Activated effector memory CD4-positive, alpha-beta T cell treated with anti-CD3 and anti-CD28 coated beads, Interleukin-2, amount 50 U/mL, for 16 hours (primary cell): Measurements from ENCODE around the gene GADD45A.

Experiments used
- DNase-seq: peaks from one replicate; pipeline ENCODE4 v3.0.0-alpha.2; 2020

Gene GADD45A

GRCh38 chr1:67690018-67690363 is 5.0 kb downstream of the GADD45A start:
- no peak for DNase-seq

GRCh38 chr1:67690411-67690810 is 5.4 kb downstream of the GADD45A start:
- no peak for DNase-seq

DNA sequence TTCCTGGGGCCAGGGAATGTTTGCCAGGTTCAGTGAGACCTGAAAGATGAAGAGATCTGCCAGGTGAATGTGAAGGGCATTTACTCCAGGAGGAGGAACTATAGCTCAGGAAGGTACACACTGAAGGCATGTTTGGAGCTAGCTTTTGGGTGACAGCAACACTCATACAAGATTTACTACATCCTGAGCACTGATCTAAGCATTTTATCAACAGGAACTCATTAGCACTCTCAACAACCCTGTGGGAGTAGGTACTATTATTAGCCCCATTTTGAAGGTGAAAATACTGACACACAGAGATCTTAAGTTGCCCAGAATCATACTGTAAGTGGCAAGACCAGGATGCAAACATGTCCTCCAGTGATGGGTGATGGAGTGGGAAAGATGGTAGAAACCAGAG is 6.7 kb downstream of the GADD45A start:
- DNase-seq: no peak

- no peak for DNase-seq
Measured at GRCh38 chr1:67695963-67696362, 11.0 kb downstream of the GADD45A start.

DNA sequence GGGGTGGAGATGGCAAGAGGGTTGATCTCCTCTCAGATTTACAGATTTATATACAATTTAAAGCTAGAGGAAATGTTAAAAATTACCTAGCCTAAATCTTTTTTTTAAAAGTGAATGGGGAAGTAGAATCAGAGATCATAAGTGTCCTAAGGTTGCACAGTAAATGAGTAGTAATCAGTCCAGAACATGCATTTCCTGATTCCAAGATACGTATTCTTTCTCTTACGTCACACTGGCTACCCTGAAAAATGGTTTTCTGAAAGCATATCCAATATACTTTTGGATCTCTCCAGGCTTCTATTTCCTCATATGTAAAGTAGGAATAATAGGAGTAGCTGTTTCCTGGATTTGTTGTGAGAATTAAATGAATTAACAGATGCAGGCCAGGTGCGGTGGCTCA is 11.7 kb downstream of the GADD45A start:
- no peak for DNase-seq

GRCh38 chr1:67700220-67700619 is 15.2 kb downstream of the GADD45A start:
- no peak for DNase-seq

DNA sequence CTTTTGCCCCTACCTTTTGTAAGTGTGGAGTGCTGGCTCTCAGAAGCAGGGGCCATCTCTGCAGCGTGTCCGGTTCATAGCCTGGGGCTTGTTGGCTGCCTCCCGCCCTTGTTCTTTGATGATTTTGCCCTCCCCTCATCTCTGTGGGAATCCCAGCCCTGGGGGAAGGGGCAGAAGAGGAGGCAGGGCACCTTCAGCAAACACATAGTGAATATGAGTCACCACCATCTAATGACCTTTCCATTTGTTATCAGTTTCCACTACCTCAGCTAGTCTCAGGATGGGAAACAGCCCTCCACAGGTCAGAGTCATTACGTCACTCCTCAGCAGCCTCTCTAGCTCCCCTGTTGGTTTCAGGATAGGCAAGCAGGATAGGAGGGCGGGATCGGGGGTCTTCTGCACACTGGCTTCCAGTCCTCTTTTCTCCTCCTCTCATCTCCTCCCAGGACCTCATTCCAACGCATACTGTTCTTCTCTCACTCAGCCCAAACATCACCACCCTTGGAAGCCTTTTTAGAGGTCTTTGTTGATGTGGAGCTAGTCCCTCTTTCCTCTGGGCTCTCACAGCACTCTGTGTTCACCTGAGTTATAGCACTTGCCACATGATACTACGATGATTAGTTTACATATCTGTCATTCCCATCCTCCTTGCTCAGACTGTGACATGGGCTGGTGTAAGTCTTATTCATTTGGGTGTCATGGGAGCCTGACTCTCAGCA is 15.8 kb downstream of the GADD45A start:
- DNase-seq: no peak

GRCh38 chr1:67701876-67702275 is 16.9 kb downstream of the GADD45A start:
- DNase-seq: no peak

- DNase-seq: no peak
Measured at GRCh38 chr1:67704351-67704750, 19.4 kb downstream of the GADD45A start.

GRCh38 chr1:67705735-67706453 is 20.9 kb downstream of the GADD45A start:
- DNase-seq: no peak

GRCh38 chr1:67708606-67709005 is 23.6 kb downstream of the GADD45A start:
- no peak for DNase-seq

GRCh38 chr1:67710417-67710816 is 25.4 kb downstream of the GADD45A start:
- no peak for DNase-seq

DNA sequence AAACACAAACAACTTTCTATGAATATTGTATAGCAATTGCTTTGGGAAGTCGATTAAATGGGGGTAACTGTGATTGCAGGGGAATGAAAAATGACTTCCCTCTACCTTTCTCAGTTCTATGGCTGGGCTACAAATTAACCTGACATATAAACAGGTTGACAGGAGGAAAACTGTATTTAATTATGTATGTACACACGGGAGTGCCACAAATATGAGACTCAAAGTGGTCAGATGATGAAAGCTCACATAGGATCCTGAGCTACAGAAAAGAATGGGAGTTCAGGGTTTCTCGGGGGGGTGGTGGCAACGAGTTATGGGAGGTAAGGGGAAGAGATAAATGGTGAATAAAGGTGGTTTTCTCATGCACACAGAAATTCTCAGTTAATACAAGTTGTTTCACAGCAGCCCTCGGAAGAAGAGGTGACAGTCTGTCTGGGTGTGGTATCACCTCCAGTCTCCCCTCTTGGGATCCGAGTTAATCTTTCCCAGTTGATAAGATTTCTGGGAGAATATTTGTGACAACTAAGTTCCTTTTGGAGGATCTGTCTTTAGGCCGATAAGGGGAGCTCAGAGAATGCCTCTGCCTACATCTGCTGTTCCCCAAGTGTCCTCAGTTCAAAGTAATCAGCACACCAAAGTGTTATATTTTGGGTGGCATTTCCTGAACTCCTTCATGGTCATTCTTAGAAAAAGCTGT is 26.3 kb downstream of the GADD45A start:
- DNase-seq: no peak

GRCh38 chr1:67711855-67712212 is 26.8 kb downstream of the GADD45A start:
- DNase-seq: no peak

DNA sequence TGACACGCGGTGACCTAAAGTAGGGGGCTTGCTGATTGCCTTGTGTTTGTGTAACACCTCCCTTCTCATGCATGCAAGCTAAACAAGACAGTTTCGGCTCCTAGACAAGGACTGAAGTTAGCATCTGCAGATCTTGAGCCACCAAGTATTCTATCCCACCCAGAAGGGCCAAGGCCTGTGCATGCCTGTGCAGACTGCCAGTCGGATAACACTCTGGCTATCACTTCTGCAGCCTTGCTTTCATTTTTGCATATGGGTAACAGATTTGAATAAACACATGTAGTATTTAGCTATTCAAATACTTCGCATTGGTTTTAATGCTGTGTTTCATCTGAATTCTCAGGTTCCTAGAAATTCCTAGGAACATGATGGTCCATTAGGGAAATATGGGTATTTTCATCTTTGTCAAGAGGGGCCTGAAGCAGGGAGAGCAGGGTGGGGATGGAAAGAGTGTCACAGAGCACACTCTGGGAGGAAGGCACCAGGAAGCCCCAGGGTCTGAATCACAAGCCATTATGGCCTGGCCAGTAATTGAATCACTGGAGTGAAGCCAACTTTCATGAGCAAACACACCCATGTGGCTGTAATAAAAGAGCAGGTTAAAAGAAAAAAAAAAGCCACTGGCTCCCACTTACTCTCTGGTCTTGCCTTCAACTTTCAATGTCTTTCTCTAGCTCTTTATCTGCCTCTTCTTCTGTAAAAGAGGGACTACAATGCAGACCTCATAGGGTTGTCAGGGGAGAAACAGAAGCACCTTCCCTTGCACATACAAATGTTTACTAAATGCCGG is 28.3 kb downstream of the GADD45A start:
- DNase-seq: no peak

DNA sequence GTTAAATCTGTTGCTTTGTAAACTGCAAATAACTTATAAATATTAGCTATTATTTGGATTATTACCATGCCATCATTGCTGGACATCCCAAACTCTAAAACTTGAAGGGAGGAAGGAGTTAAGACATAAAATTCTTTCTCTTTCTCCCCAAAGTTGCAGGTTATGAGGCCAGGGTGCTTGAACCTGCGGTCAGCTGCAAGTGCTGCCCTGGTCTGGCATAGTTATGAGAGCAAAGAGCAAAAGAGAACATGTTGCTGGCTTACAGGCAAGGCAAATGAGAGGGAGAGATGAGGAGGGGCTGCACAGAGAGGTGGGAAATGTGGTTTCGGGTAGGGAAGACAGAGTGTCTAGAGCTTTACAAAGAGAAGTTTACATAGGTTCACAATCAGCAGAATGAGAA is 30.8 kb downstream of the GADD45A start:
- DNase-seq: no peak

DNA sequence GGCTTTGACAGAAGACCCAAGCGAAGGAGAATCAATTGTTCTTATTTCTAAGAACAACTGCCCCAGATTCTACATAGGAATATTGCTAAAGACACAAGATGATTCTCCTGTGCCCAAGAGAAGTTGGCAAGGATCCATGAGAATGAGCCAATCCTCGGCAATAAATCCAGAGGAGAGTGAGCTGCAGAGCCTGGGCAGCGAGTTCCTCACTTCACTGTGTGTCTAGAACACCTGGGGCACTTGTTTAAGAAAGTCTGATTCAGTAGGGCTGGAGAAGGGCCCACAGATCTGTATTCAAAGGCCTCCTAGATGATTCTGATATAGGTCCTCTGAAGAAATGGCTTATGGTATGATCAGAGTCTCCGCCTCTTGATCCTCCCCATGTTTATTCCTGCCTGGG is 31.8 kb downstream of the GADD45A start:
- DNase-seq: no peak

DNA sequence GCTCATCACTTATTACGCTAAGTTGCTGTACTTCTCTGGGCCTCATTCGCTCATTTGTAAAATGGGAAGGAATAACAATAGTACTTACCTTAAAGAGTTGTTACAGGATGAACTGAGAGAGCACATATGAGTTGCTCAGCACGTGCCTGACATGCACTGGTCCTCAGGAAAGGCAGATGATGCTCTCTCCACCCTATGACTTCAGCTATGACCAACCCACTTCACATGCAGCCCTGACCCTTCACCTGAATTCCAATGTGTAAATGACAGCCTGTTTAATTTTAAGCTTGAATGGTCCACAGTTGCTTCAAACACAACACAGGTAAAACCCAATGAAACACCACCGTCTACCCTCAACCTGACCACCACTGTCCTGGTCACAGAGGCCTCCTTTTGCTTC is 32.9 kb downstream of the GADD45A start:
- no peak for DNase-seq

DNA sequence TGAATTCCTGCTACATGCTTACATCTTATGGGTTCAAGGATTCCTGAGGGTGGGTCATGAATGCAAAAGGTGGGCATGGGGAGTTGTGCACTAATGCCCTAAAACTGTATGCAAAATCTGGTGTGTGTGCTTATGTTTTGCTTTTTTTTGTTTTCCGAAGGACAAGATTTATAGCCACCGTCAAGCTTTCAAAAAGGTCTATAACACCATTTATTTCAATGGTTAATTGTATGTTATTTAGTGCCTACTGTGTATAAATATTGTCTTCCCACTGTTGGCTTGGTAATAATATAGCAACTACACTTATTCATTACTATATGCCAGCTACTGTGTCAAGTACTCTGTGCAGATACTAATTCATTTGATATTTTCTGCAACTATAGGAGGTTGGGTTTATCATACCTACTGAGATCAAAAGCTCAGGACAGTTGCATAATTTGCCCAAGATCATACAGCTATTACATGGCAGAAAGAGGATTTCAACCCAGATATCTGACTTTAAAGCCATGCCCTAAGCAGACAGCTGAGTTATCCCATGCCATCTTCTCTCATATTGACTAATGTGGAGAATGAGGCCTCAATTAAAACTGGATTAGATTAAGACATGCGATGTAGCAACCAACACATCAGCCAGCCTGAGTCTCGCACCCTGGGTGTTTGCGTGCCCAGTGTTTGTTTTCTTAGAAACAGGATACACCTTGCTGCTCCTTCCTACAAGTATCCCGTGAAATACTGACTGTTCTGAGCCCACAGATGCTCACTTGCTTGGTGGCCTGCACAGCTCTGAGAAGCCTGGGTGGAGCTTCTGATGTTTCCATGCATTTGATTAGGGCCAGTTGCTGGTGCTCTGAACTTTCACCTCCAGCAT is 34.6 kb downstream of the GADD45A start:
- DNase-seq: no peak

DNA sequence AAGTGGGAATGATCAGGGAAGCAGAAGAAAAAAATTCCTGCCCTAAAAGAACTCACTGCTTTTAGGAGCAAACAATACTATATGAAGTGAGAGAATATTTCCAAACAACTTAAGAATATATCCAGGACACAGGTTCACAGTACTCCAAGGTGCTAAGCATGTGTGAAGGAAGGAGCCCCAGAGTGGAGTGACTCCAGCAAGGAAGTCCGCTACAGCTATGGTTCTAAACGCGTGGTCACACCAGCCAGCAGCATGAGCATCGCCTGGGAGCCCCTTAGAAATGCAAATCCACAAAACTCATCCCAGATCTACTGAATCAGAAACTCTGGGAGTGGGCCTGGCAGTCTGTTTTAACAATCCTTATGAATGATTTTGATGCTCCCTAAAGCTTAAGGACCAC is 36.1 kb downstream of the GADD45A start:
- no peak for DNase-seq

DNA sequence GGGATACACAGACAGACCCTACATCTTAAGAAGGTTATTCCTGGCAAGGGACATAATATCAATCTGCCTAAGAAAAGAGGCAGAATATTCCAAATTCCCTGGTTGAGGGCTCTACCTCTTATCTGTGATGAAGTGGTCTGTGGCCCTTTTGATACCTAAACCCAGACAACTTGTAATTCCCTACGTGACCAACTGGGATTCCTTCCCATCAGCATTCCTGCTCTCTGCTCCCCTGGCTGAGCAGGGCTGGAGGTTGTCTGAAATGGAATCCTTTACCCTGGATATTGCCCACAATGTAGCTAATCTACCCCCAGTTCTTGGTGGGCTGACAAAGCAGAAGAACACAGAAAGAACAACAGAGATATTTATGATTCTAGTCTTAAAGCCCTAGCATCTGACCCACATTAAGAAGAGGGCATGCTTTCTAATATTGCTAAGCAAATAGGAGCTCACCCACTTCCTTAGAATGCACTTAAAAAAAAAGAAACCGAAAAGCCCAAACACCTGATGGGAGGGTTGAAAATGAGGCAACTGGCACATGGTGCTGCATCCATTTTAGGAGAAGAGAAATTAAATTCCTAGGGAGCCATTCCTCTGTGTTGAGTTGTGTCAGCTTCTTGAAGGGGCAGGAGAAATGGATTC is 36.8 kb downstream of the GADD45A start:
- DNase-seq: no peak
